VCaP (cell line): Measurements from ENCODE around the gene ASTL.

Experiments used
- H3K27ac ChIP-seq: fragments of 450-650 bp; 2 replicates; pipeline ENCODE4 v1.5.1; 2017
- CTCF ChIP-seq: fragments of 450-650 bp; conservative IDR thresholded peaks from 2 replicates; pipeline ENCODE4 v1.5.1; 2017; ENCODE audit warnings: mild to moderate bottlenecking, moderate library complexity

The ASTL gene

DNA sequence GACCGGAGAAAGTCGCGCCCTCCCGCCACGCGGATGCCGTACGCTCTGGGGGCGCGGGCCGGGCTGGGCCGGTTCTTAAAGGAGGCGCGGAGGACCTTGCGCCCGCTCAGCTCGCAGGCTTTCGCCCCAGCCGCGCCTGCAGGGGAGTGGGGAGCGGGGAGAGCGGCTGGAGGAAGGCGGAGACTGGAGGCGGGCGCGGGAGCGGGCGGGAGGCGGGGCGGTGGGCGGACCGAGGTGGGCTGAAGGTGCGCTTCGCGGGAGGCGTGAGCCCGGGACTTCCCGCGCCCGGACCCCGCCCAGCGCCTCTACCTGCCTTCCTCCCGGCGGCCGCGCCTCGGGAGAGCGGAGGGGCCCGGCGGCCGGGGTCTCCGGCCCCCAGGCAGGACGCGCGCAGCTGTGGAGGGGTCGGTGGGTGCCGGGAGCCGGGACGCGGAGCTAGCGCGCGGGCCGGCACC lies 21.9 kb downstream of the ASTL start, which contains the start of gene ADRA2B:
ADRA2B (minus strand) TSS at position 148 of the 455 bp plus-strand sequence. CDS start 422 bp downstream, outside the sequence.
- TF ChIP-seq CTCF = no peak
- peak within 1 kb of the TSS; percentile 49; the same call in 1 of the 2 replicates for H3K27ac ChIP-seq

GRCh38 chr2:96115631-96116423 lies 22.5 kb downstream of the ASTL start:
- TF ChIP-seq CTCF = no peak
- H3K27ac ChIP-seq = peak overlapping the region; percentile 49; the same call in 1 of the 2 replicates

DNA sequence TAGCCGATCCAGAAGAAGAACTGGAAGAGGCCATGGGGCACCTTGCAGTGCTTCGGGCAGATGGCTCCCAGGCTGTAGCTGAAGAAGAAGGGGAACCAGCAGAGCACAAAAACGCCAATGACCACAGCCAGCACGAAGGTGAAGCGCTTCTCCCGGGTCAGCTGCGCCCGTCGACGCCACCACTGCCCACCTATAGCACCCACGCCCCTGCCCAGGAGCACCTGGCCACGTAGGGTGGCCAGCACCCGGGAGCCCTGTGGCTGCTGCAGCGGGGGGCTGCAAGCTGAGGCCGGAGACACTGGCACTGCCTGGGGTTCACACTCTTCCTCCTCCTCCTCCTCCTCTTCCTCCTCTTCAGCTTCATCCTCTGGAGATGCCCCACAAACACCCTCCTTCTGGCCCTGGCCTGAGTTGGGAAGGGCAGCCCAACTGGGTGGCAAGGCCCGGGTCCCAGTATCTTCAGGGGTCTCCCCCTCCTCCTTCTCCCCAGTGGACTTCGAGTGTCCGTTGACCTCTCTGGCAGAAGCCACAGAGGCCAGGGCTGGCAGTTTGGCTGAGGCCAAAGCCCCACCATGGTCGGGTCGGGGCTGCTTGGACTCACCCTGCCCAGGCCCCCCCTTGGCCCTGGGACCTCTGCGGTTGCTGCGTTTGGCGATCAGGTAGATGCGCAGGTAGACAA lies 23.3 kb downstream of the ASTL start:
- no peak for TF ChIP-seq CTCF
- H3K27ac ChIP-seq = no peak overlapping the region

DNA sequence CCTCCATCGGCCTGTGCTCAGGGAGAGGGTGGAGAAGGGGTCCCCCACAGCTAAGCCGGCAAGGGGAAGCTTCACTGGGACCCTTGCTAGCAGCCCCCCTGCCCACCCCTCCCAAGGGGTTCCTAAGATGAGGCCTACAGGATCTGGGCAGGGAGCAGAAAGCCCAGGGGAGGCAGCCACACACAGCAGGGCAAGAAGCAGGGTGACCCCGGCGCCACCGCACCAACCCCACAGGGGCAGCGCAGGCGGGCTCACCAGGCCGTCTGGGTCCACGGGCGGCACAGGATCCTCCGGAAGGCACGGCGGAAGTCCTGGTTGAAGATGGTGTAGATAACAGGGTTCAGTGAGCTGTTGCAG lies 23.8 kb downstream of the ASTL start:
- H3K27ac ChIP-seq = no peak overlapping the region
- no peak for TF ChIP-seq CTCF

GRCh38 chr2:96113951-96114350 lies 24.4 kb downstream of the ASTL start:
- no peak for TF ChIP-seq CTCF
- no peak overlapping the region for H3K27ac ChIP-seq

GRCh38 chr2:96113367-96113677 lies 25.0 kb downstream of the ASTL start:
- no peak for TF ChIP-seq CTCF

DNA sequence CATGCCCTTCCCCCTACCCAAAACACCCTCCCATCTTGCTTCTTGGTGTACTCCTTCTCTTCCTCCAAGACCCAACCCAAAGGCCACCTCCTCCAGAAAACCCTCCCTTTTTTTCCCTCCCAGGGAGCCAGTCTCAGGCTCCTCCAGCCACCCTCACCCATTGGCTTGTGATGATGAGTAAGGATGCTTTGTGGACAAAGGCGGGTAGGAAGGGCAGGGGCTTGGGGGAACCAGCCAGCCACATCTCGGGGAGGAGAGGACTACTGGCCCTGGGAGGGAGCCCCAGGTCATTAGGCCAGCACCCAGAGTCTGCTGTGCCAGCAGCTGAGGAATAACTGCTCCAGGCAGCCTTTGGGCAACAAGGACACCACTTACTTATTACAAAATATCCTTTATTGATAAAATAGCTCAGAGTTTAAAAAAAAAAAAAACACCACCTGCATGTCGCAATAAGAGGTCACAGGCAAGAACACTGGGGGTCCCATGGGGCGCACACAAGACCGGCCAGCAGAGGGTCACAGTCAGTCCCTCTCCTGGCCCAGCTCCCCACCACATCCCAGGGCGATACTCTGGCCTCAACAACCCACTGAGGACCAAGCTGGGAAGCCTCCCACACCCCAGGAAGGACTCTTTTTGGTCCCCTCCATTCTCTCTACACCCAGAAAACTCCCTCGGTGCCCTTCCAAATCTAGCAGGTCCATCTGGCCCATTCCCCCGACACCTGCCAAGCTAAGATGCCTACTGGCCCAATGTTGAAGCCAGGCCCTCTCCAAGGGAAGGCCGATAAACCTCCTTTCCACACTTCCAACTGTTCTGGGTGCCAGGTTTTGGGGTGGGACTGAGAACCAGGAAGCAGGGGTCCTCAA lies 25.6 kb downstream of the ASTL start:
- no peak overlapping the region for H3K27ac ChIP-seq
- no peak for TF ChIP-seq CTCF

More at GRCh38 chr2:96113367-96113677, 25.0 kb downstream of the ASTL start:
- no peak overlapping the region for H3K27ac ChIP-seq
